ENCODE measurements around the gene MYBPC1.
"Not testable (repeated sequence)": the region's sequence is repeated elsewhere in the genome, so short reads cannot be mapped to it uniquely, and the experiment has no call there.

The MYBPC1 gene

GRCh38 chr12:101663298-101663697 is 68.5 kb downstream of the MYBPC1 start:
- DNase-seq = no peak

GRCh38 chr12:101664992-101665391 is 70.2 kb downstream of the MYBPC1 start:
- DNase-seq = no peak

GRCh38 chr12:101666052-101666728 is 71.4 kb downstream of the MYBPC1 start:
- peak; percentile 51 for DNase-seq

- no peak for DNase-seq
These were observed 72.8 kb downstream of the MYBPC1 start for GRCh38 chr12:101667591-101667990.

GRCh38 chr12:101670007-101670671 is 75.4 kb downstream of the MYBPC1 start:
- peak; percentile 41 for DNase-seq

GRCh38 chr12:101671157-101671791 is 76.5 kb downstream of the MYBPC1 start:
- peak; percentile 33 for DNase-seq

- DNase-seq = no peak
These were observed 77.1 kb downstream of the MYBPC1 start for GRCh38 chr12:101671833-101672232.

- DNase-seq = no peak
These were observed 80.8 kb downstream of the MYBPC1 start for GRCh38 chr12:101675555-101675954.

GRCh38 chr12:101676497-101676896 is 81.7 kb downstream of the MYBPC1 start:
- DNase-seq = not testable (repeated sequence)

GRCh38 chr12:101678081-101678480 is 83.3 kb downstream of the MYBPC1 start:
- no peak for DNase-seq

GRCh38 chr12:101680240-101680639 is 85.5 kb downstream of the MYBPC1 start:
- DNase-seq = no peak

- DNase-seq = no peak
These were observed 85.9 kb downstream of the MYBPC1 start for GRCh38 chr12:101680647-101681046.

GRCh38 chr12:101681627-101682026 is 86.9 kb downstream of the MYBPC1 start:
- DNase-seq = not testable (repeated sequence)

GRCh38 chr12:101685092-101685491 is 90.3 kb downstream of the MYBPC1 start:
- DNase-seq = peak; percentile 29

GRCh38 chr12:101686176-101686575 is 91.4 kb downstream of the MYBPC1 start:
- peak; percentile 11 for DNase-seq

GRCh38 chr12:101690544-101691098 is 95.8 kb downstream of the MYBPC1 start:
- no peak for DNase-seq

GRCh38 chr12:101691503-101692096 is 96.8 kb downstream of the MYBPC1 start:
- DNase-seq = no peak

- DNase-seq = no peak
These were observed 99.6 kb downstream of the MYBPC1 start for GRCh38 chr12:101694297-101694848.

- no peak for DNase-seq
These were observed 100.2 kb downstream of the MYBPC1 start for GRCh38 chr12:101694986-101695385.

- no peak for DNase-seq
These were observed 100.9 kb downstream of the MYBPC1 start for GRCh38 chr12:101695706-101696105.

GRCh38 chr12:101696251-101697196 is 101.8 kb downstream of the MYBPC1 start:
- peak; percentile 6 for DNase-seq

All from midbrain (tissue), 1 donor.